Measurements from ENCODE around the gene TRPM4. TPM values are rescaled to one million over a fixed set of nuclear protein-coding genes. Genes with fewer than 3 reads are reported as not detected.

TRPM4 gene
- total and polyA plus RNA-seq, 2 experiments from 2014 or later, result 16.5 to 25.7 TPM

GRCh38 chr19:49161987-49162386 lies 4.4 kb downstream of the TRPM4 start:
- TF ChIP-seq, protein P1, sequence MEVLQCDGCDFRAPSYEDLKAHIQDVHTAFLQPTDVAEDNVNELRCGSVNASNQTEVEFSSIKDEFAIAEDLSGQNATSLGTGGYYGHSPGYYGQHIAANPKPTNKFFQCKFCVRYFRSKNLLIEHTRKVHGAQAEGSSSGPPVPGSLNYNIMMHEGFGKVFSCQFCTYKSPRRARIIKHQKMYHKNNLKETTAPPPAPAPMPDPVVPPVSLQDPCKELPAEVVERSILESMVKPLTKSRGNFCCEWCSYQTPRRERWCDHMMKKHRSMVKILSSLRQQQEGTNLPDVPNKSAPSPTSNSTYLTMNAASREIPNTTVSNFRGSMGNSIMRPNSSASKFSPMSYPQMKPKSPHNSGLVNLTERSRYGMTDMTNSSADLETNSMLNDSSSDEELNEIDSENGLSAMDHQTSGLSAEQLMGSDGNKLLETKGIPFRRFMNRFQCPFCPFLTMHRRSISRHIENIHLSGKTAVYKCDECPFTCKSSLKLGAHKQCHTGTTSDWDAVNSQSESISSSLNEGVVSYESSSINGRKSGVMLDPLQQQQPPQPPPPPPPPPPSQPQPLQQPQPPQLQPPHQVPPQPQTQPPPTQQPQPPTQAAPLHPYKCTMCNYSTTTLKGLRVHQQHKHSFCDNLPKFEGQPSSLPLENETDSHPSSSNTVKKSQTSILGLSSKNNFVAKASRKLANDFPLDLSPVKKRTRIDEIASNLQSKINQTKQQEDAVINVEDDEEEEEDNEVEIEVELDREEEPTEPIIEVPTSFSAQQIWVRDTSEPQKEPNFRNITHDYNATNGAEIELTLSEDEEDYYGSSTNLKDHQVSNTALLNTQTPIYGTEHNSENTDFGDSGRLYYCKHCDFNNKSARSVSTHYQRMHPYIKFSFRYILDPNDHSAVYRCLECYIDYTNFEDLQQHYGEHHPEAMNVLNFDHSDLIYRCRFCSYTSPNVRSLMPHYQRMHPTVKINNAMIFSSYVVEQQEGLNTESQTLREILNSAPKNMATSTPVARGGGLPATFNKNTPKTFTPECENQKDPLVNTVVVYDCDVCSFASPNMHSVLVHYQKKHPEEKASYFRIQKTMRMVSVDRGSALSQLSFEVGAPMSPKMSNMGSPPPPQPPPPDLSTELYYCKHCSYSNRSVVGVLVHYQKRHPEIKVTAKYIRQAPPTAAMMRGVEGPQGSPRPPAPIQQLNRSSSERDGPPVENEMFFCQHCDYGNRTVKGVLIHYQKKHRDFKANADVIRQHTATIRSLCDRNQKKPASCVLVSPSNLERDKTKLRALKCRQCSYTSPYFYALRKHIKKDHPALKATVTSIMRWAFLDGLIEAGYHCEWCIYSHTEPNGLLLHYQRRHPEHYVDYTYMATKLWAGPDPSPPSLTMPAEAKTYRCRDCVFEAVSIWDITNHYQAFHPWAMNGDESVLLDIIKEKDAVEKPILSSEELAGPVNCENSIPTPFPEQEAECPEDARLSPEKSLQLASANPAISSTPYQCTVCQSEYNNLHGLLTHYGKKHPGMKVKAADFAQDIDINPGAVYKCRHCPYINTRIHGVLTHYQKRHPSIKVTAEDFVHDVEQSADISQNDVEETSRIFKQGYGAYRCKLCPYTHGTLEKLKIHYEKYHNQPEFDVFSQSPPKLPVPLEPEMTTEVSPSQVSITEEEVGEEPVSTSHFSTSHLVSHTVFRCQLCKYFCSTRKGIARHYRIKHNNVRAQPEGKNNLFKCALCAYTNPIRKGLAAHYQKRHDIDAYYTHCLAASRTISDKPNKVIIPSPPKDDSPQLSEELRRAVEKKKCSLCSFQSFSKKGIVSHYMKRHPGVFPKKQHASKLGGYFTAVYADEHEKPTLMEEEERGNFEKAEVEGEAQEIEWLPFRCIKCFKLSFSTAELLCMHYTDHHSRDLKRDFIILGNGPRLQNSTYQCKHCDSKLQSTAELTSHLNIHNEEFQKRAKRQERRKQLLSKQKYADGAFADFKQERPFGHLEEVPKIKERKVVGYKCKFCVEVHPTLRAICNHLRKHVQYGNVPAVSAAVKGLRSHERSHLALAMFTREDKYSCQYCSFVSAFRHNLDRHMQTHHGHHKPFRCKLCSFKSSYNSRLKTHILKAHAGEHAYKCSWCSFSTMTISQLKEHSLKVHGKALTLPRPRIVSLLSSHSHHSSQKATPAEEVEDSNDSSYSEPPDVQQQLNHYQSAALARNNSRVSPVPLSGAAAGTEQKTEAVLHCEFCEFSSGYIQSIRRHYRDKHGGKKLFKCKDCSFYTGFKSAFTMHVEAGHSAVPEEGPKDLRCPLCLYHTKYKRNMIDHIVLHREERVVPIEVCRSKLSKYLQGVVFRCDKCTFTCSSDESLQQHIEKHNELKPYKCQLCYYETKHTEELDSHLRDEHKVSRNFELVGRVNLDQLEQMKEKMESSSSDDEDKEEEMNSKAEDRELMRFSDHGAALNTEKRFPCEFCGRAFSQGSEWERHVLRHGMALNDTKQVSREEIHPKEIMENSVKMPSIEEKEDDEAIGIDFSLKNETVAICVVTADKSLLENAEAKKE (CRISPR knock-in tag; IDR thresholded peaks at IDR 0.05), result no peak
- TF ChIP-seq, protein P2, sequence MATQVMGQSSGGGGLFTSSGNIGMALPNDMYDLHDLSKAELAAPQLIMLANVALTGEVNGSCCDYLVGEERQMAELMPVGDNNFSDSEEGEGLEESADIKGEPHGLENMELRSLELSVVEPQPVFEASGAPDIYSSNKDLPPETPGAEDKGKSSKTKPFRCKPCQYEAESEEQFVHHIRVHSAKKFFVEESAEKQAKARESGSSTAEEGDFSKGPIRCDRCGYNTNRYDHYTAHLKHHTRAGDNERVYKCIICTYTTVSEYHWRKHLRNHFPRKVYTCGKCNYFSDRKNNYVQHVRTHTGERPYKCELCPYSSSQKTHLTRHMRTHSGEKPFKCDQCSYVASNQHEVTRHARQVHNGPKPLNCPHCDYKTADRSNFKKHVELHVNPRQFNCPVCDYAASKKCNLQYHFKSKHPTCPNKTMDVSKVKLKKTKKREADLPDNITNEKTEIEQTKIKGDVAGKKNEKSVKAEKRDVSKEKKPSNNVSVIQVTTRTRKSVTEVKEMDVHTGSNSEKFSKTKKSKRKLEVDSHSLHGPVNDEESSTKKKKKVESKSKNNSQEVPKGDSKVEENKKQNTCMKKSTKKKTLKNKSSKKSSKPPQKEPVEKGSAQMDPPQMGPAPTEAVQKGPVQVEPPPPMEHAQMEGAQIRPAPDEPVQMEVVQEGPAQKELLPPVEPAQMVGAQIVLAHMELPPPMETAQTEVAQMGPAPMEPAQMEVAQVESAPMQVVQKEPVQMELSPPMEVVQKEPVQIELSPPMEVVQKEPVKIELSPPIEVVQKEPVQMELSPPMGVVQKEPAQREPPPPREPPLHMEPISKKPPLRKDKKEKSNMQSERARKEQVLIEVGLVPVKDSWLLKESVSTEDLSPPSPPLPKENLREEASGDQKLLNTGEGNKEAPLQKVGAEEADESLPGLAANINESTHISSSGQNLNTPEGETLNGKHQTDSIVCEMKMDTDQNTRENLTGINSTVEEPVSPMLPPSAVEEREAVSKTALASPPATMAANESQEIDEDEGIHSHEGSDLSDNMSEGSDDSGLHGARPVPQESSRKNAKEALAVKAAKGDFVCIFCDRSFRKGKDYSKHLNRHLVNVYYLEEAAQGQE (IDR thresholded peaks at IDR 0.05; ENCODE audit: unreplicated experiment), result no peak
- TF ChIP-seq ZNF114 (CRISPR knock-in tag; IDR thresholded peaks at IDR 0.05), result no peak
- TF ChIP-seq, protein P3, sequence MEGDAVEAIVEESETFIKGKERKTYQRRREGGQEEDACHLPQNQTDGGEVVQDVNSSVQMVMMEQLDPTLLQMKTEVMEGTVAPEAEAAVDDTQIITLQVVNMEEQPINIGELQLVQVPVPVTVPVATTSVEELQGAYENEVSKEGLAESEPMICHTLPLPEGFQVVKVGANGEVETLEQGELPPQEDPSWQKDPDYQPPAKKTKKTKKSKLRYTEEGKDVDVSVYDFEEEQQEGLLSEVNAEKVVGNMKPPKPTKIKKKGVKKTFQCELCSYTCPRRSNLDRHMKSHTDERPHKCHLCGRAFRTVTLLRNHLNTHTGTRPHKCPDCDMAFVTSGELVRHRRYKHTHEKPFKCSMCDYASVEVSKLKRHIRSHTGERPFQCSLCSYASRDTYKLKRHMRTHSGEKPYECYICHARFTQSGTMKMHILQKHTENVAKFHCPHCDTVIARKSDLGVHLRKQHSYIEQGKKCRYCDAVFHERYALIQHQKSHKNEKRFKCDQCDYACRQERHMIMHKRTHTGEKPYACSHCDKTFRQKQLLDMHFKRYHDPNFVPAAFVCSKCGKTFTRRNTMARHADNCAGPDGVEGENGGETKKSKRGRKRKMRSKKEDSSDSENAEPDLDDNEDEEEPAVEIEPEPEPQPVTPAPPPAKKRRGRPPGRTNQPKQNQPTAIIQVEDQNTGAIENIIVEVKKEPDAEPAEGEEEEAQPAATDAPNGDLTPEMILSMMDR (conservative IDR thresholded peaks at IDR 0.05; ENCODE audit: low read depth in 2 of 2), result no peak
- DNase-seq (ENCODE audit: low spot score), result no peak
- Mint-ChIP-seq H3K4me3 (no peak overlapping the region), H3K36me3 (ENCODE audit: low read depth) (peaks cover 3% of the 10 kb centered on the region; the same call in 1 of the 3 replicates), H3K27me3 (ENCODE audit: insufficient read depth, low read depth, poor library complexity) (peaks cover 15% of the 10 kb centered on the region), H3K9me3 (peaks cover 3% of the 10 kb centered on the region; the same call in 1 of the 3 replicates), H3K27ac (no peak overlapping the region), H3K4me1 (peaks cover 17% of the 10 kb centered on the region)
- Histone ChIP-seq H4K20me1 (replicated peaks; ENCODE audit: insufficient read depth) (no peaks in the 10 kb centered on the region), H3K4me1 (ENCODE audit: insufficient read depth) (peaks cover 7% of the 10 kb centered on the region; the same call in 1 of the 2 replicates), H3K36me3 (ENCODE audit: insufficient read depth) (no peaks in the 10 kb centered on the region), H3K27ac (ENCODE audit: low read depth) (no peak overlapping the region), H3K4me3 (no peak overlapping the region), H3F3A (replicated peaks; ENCODE audit: low read depth) (0 out of 2 replicates have a peak, but pooled peaks cover 2% of the 10 kb centered on the region), H3K27me3 (ENCODE audit: insufficient read depth) (peaks cover 18% of the 10 kb centered on the region), H3K9me2 (ENCODE audit: insufficient read depth) (no peaks in the 10 kb centered on the region), H3K79me2 (replicated peaks; ENCODE audit: insufficient read depth) (no peaks in the 10 kb centered on the region), H2AFZ (no peak overlapping the region), H3K4me2 (no peak overlapping the region)
- no peak for ATAC-seq
